Fibroblast of lung (primary cell): ENCODE measurements around the gene ZACN. TPM values are rescaled to one million over a fixed set of nuclear protein-coding genes. Genes with fewer than 3 reads are reported as not detected.

Experiments used
- DNase-seq, 2 donors: peaks; one replicate each; pipeline versions ENCODE4 v3.0.0 to v3.0.0-alpha.2; 2010; ENCODE audit warnings: low read depth in 2 of 2
- H2AFZ ChIP-seq: 2 replicates; pipeline ENCODE4 v1.5.1; 2012; ENCODE audit warnings: low read length, control low read depth, inconsistent platforms
- H3K27ac ChIP-seq: 2 replicates; pipeline ENCODE4 v1.5.1; 2011; ENCODE audit warnings: low read length, control low read depth; ENCODE audit not compliant: insufficient read depth
- H3K27me3 ChIP-seq: 2 replicates; pipeline ENCODE4 v1.5.1; 2011; ENCODE audit warnings: mild to moderate bottlenecking, low read length; ENCODE audit not compliant: control insufficient read depth, insufficient read depth
- H3K36me3 ChIP-seq: 2 replicates; pipeline ENCODE4 v1.5.1; 2011; ENCODE audit warnings: low read length; ENCODE audit not compliant: control insufficient read depth, insufficient read depth
- H3K4me1 ChIP-seq: 2 replicates; pipeline ENCODE4 v1.5.1; 2011; ENCODE audit warnings: low read length; ENCODE audit not compliant: control insufficient read depth, insufficient read depth; ENCODE audit errors: extremely low read depth
- H3K4me2 ChIP-seq: 2 replicates; pipeline ENCODE4 v1.5.1; 2011; ENCODE audit warnings: low read length, control low read depth; ENCODE audit not compliant: insufficient read depth; ENCODE audit errors: extremely low read depth
- H3K4me3 ChIP-seq, 4 experiments: fragments of 200-600 bp in 1 of 4; sonication (generic) in 1 of 4; replicated peaks in 1 of 4; 2 replicates each; pipeline ENCODE4 v1.5.1; 2011 to 2016; ENCODE audit warnings: low read length in 4 of 4, low read depth in 3 of 4, mild to moderate bottlenecking in 3 of 4, control low read depth in 2 of 4, inconsistent platforms in 1 of 4, mixed read lengths in 1 of 4; ENCODE audit not compliant: insufficient read depth in 1 of 4; ENCODE audit errors: control extremely low read depth in 1 of 4
- H3K79me2 ChIP-seq: 2 replicates; pipeline ENCODE4 v1.5.1; 2012; ENCODE audit warnings: mild to moderate bottlenecking, low read length, inconsistent platforms; ENCODE audit not compliant: control insufficient read depth, insufficient read depth
- H3K9ac ChIP-seq: 2 replicates; pipeline ENCODE4 v1.5.1; 2011; ENCODE audit warnings: mild to moderate bottlenecking, low read length, control low read depth; ENCODE audit not compliant: insufficient read depth
- H3K9me3 ChIP-seq: 2 replicates; pipeline ENCODE4 v1.5.1; 2012; ENCODE audit warnings: low read depth, low read length; ENCODE audit not compliant: control insufficient read depth, insufficient read depth
- H4K20me1 ChIP-seq: 2 replicates; pipeline ENCODE4 v1.5.1; 2011; ENCODE audit warnings: low read length; ENCODE audit not compliant: control insufficient read depth, insufficient read depth; ENCODE audit errors: extremely low read depth
- EZH2 ChIP-seq: IDR thresholded peaks from 2 replicates; pipeline ENCODE4 v1.5.1; 2012; ENCODE audit warnings: low read length, control low read depth, mild to moderate bottlenecking; ENCODE audit errors: missing control alignments
- polyA plus RNA-seq, 2 donors: library from polyadenylated mRNA; depleted of rRNA in 1 of 2; stranded (reverse) in 1 of 2; unstranded in 1 of 2; fragments of >200 nt; gene quantifications; 2 replicates each; pipeline ENCODE4 v1.2.1, GENCODE V29; 2011 to 2012; ENCODE audit warnings: missing spikeins in 1 of 2
- total RNA-seq: library from RNA; depleted of rRNA; stranded (reverse); fragments of >200 nt; gene quantifications from 2 replicates; pipeline ENCODE4 v1.2.1, GENCODE V29; 2014
- TF ChIP-seq, protein P1 (sequence below), 2 donors: IDR thresholded peaks in 1 of 2; conservative IDR thresholded peaks in 1 of 2; 1 replicate in 1 of 2; 2 replicates in 1 of 2; pipeline ENCODE4 v1.5.1; 2011 to 2012; ENCODE audit warnings: low read length in 2 of 2, control low read depth in 1 of 2, inconsistent platforms in 1 of 2, low read depth in 1 of 2, mild to moderate bottlenecking in 1 of 2

Gene ZACN
- total and polyA plus RNA-seq, 2 donors (not counting 1 experiment from before 2014, with no cell fraction given) = not detected

DNA sequence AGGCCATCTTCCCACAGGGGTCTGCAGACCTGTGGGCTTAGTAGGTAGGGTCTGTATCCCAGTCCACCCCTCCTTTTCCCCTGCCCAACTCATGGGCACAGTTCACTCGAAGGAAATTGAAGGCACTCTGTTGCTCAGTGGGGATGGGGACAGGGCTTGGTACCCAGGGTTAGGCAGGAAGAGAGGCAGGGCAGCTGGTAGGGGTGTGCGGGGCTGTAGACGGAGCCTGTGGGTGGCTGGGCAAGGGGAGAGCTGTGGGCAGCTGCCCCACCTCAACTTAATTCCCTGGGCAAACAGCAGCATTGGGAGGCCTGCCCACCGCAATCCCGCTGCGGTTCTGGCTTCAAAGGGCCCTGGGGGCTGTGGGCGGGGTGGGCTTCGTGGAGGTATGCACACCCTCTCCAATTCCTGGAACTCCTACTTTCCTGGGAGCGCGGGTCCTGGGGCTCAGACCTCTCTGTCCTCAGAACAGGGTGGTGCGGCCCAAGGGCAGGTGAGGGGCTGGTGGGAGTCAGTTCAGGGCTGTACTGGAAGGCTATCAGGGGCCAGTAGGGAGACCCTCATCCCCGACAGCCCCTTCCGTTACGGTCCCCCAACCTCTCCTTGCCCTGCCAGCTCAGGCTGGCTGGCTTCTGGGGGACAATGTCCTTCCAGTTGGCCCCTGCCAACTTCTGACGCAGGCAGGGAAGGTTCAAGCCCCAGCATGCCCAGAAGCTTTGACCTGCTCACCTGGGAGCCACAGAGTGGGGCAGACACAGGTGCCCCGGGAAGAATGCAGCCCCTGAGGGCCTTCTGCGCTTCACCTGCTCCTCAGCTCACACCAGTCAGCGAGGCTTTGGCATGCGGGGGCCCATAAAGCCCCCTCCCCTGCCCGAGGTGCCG is 53.0 kb downstream of the ZACN start:
- TF ChIP-seq, protein P1, sequence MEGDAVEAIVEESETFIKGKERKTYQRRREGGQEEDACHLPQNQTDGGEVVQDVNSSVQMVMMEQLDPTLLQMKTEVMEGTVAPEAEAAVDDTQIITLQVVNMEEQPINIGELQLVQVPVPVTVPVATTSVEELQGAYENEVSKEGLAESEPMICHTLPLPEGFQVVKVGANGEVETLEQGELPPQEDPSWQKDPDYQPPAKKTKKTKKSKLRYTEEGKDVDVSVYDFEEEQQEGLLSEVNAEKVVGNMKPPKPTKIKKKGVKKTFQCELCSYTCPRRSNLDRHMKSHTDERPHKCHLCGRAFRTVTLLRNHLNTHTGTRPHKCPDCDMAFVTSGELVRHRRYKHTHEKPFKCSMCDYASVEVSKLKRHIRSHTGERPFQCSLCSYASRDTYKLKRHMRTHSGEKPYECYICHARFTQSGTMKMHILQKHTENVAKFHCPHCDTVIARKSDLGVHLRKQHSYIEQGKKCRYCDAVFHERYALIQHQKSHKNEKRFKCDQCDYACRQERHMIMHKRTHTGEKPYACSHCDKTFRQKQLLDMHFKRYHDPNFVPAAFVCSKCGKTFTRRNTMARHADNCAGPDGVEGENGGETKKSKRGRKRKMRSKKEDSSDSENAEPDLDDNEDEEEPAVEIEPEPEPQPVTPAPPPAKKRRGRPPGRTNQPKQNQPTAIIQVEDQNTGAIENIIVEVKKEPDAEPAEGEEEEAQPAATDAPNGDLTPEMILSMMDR (conservative IDR thresholded peaks at IDR 0.05 in 1 of 2, IDR thresholded peaks at IDR 0.05 in 1 of 2; ENCODE audit: low read depth in 1 of 2, low read length in 2 of 2) = no peak
- no peak for TF ChIP-seq EZH2
- no peak for DNase-seq
- H3K4me3 ChIP-seq = no peak overlapping the region
- no peaks in the 10 kb centered on the region for H3K4me1 ChIP-seq
- H3K79me2 ChIP-seq = no peaks in the 10 kb centered on the region
- H3K27ac ChIP-seq = no peak overlapping the region
- no peak overlapping the region for H3K4me2 ChIP-seq
- H3K27me3 ChIP-seq = peaks cover 34% of the 10 kb centered on the region
- H4K20me1 ChIP-seq = no peaks in the 10 kb centered on the region
- no peaks in the 10 kb centered on the region for H3K36me3 ChIP-seq
- H3K9ac ChIP-seq = no peak overlapping the region
- H2AFZ ChIP-seq = no peak overlapping the region
- no peaks in the 10 kb centered on the region for H3K9me3 ChIP-seq

Other genes with a start within 250 kb of the ZACN start
- 1.5 TPM in 2 replicates for gene UNC13D, start 234.8 kb upstream of the ZACN start, total RNA-seq
- 0.12 and 0.22 TPM in 2 replicates for gene UNC13D, start 234.8 kb upstream of the ZACN start, polyA plus RNA-seq
- 20.5 and 39.5 TPM in 2 replicates for gene WBP2, start 223.8 kb upstream of the ZACN start, total RNA-seq
- 53.4 and 56.1 TPM in 2 replicates for gene WBP2, start 223.8 kb upstream of the ZACN start, polyA plus RNA-seq
- gene TRIM47, start 200.6 kb upstream of the ZACN start, total RNA-seq = 16.0 and 18.2 TPM in 2 replicates
- gene TRIM47, start 200.6 kb upstream of the ZACN start, polyA plus RNA-seq = 2.2 and 4.8 TPM in 2 replicates
- gene TRIM65, start 182.2 kb upstream of the ZACN start, total RNA-seq = 15.9 and 17.2 TPM in 2 replicates
- gene TRIM65, start 182.2 kb upstream of the ZACN start, polyA plus RNA-seq = 4.3 TPM in 2 replicates
- 30.8 and 36.0 TPM in 2 replicates for gene MRPL38, start 174.3 kb upstream of the ZACN start, total RNA-seq
- 19.3 and 29.7 TPM in 2 replicates for gene MRPL38, start 174.3 kb upstream of the ZACN start, polyA plus RNA-seq
- 10.5 and 11.2 TPM in 2 replicates for gene FBF1, start 138.1 kb upstream of the ZACN start, total RNA-seq
- 1.6 and 2.6 TPM in 2 replicates for gene FBF1, start 138.1 kb upstream of the ZACN start, polyA plus RNA-seq
- 44.4 and 70.5 TPM in 2 replicates for gene ACOX1, start 100.0 kb upstream of the ZACN start, total RNA-seq
- gene ACOX1, start 100.0 kb upstream of the ZACN start, polyA plus RNA-seq = 30.0 and 31.3 TPM in 2 replicates
- 9.4 and 12.6 TPM in 2 replicates for gene TEN1, start 99.9 kb upstream of the ZACN start, total RNA-seq
- 10.3 and 11.4 TPM in 2 replicates for gene TEN1, start 99.9 kb upstream of the ZACN start, polyA plus RNA-seq
- gene CDK3, start 78.3 kb upstream of the ZACN start, total RNA-seq = 1.3 TPM in 2 replicates
- 1.7 and 2.3 TPM in 2 replicates for gene CDK3, start 78.3 kb upstream of the ZACN start, polyA plus RNA-seq
- not detected in 2 replicates for gene EVPL, start 51.9 kb upstream of the ZACN start, total RNA-seq
- not detected in 2 replicates for gene EVPL, start 51.9 kb upstream of the ZACN start, polyA plus RNA-seq
- gene SRP68, start 6.7 kb upstream of the ZACN start, total RNA-seq = 23.6 and 34.0 TPM in 2 replicates
- 68.6 and 81.5 TPM in 2 replicates for gene SRP68, start 6.7 kb upstream of the ZACN start, polyA plus RNA-seq
- gene GALR2, start 4.4 kb upstream of the ZACN start, total RNA-seq = not detected in 2 replicates
- not detected in 2 replicates for gene GALR2, start 4.4 kb upstream of the ZACN start, polyA plus RNA-seq
- 76.8 and 88.8 TPM in 2 replicates for gene EXOC7, start 24.6 kb downstream of the ZACN start, total RNA-seq
- gene EXOC7, start 24.6 kb downstream of the ZACN start, polyA plus RNA-seq = 66.8 and 85.4 TPM in 2 replicates
- not detected in 2 replicates for gene FOXJ1, start 62.1 kb downstream of the ZACN start, total RNA-seq
- not detected in 2 replicates for gene FOXJ1, start 62.1 kb downstream of the ZACN start, polyA plus RNA-seq
- gene RNF157, start 161.3 kb downstream of the ZACN start, total RNA-seq = 0.51 and 3.1 TPM in 2 replicates
- gene RNF157, start 161.3 kb downstream of the ZACN start, polyA plus RNA-seq = 2.0 and 7.7 TPM in 2 replicates
- gene UBALD2, start 186.2 kb downstream of the ZACN start, total RNA-seq = 2.6 and 7.3 TPM in 2 replicates
- 4.1 and 9.4 TPM in 2 replicates for gene UBALD2, start 186.2 kb downstream of the ZACN start, polyA plus RNA-seq
- gene QRICH2, start 229.1 kb downstream of the ZACN start, total RNA-seq = 4.3 and 4.6 TPM in 2 replicates
- 0.26 and 0.42 TPM in 2 replicates for gene QRICH2, start 229.1 kb downstream of the ZACN start, polyA plus RNA-seq